K562 (cell line): ENCODE data around the gene CDC45. TPM values are rescaled to one million over a fixed set of nuclear protein-coding genes. Genes with fewer than 3 reads are reported as not detected.

ENCODE experiments used
- ARHGAP35 ChIP-seq: fragments of 450-650 bp; IDR thresholded peaks from 2 replicates; pipeline ENCODE4 v1.6.1; 2018; ENCODE audit not compliant: partially characterized antibody
- ATF2 ChIP-seq: sonication (generic); formaldehyde crosslinking; IDR thresholded peaks from 2 replicates; pipeline ENCODE4 v1.8.1; 2022; ENCODE audit warnings: missing genetic modification reagents
- CGGBP1 ChIP-seq: fragments of 250-450 bp; sonication (Bioruptor Pico); IDR thresholded peaks from 2 replicates; pipeline ENCODE4 v1.9.0; 2021; ENCODE audit warnings: mild to moderate bottlenecking
- DACH1 ChIP-seq: fragments of 450-650 bp; IDR thresholded peaks from 2 replicates; pipeline ENCODE4 v1.6.1; 2018; ENCODE audit not compliant: partially characterized antibody
- HDAC2 ChIP-seq: fragments of 450-650 bp; IDR thresholded peaks from 2 replicates; pipeline ENCODE4 v1.6.1; 2016; ENCODE audit warnings: mild to moderate bottlenecking
- HDAC3 ChIP-seq: fragments of 450-650 bp; IDR thresholded peaks from 2 replicates; pipeline ENCODE4 v1.6.1; 2018; ENCODE audit warnings: borderline replicate concordance, mild to moderate bottlenecking, moderate library complexity; ENCODE audit not compliant: partially characterized antibody
- HNRNPL ChIP-seq: fragments of 200-400 bp; formaldehyde crosslinking; IDR thresholded peaks from 2 replicates; pipeline ENCODE4 v1.6.1; 2017; ENCODE audit warnings: low read depth, mild to moderate bottlenecking, low read length
- MBD2 ChIP-seq: sonication (generic); IDR thresholded peaks from 2 replicates; pipeline ENCODE4 v1.6.1; 2016; ENCODE audit warnings: low read depth, borderline replicate concordance
- MCM3 ChIP-seq: fragments of 450-650 bp; IDR thresholded peaks from 2 replicates; pipeline ENCODE4 v1.6.1; 2016
- NFATC3 ChIP-seq: fragments of 450-650 bp; IDR thresholded peaks from 2 replicates; pipeline ENCODE4 v1.6.1; 2017; ENCODE audit warnings: mild to moderate bottlenecking
- NFE2 ChIP-seq: IDR thresholded peaks from 2 replicates; pipeline ENCODE4 v1.6.1; 2014; ENCODE audit warnings: antibody characterized with exemption, low read depth
- NONO ChIP-seq, 2 experiments: fragments of 200-400 bp in 1 of 2; fragments of 450-650 bp in 1 of 2; formaldehyde crosslinking in 1 of 2; IDR thresholded peaks; 2 replicates each; pipeline ENCODE4 v1.6.1; 2017; ENCODE audit warnings: low read depth in 2 of 2, mild to moderate bottlenecking in 2 of 2, moderate library complexity in 2 of 2, low read length in 1 of 2
- NR4A1 ChIP-seq, 2 experiments: fragments of 250-450 bp in 1 of 2; fragments of 450-650 bp in 1 of 2; sonication (Bioruptor Pico) in 1 of 2; IDR thresholded peaks; 2 replicates each; pipeline versions ENCODE4 v1.4.0 to v1.6.1; 2016 to 2020; ENCODE audit warnings: mild to moderate bottlenecking in 2 of 2, missing compliant biosample characterization in 1 of 2, missing genetic modification characterization in 1 of 2, moderate library complexity in 1 of 2
- POLR2G ChIP-seq: fragments of 200-400 bp; formaldehyde crosslinking; IDR thresholded peaks from 2 replicates; pipeline ENCODE4 v1.6.1; 2017; ENCODE audit warnings: low read depth, mild to moderate bottlenecking, antibody characterized with exemption, low read length, moderate library complexity
- RBM22 ChIP-seq: fragments of 200-400 bp; formaldehyde crosslinking; IDR thresholded peaks from 2 replicates; pipeline ENCODE4 v1.6.1; 2018; ENCODE audit warnings: low read length, low read depth; ENCODE audit not compliant: poor library complexity, severe bottlenecking
- SIRT6 ChIP-seq: IDR thresholded peaks from one replicate; pipeline ENCODE4 v1.6.1; 2012; ENCODE audit warnings: low read depth, mild to moderate bottlenecking, control low read depth, inconsistent platforms, low read length, moderate library complexity
- SMARCC2 ChIP-seq: fragments of 450-650 bp; IDR thresholded peaks from 2 replicates; pipeline ENCODE4 v1.6.1; 2017; ENCODE audit warnings: antibody characterized with exemption, moderate library complexity, mild to moderate bottlenecking, low read depth
- ZBED1 ChIP-seq: IDR thresholded peaks from 2 replicates; pipeline ENCODE4 v1.6.1; 2014
- ZBTB8A ChIP-seq: fragments of 450-650 bp; IDR thresholded peaks from 2 replicates; pipeline ENCODE4 v1.6.1; 2018; ENCODE audit warnings: mild to moderate bottlenecking, moderate library complexity; ENCODE audit not compliant: partially characterized antibody
- ZKSCAN1 ChIP-seq: fragments of 150-350 bp; IDR thresholded peaks from 2 replicates; pipeline ENCODE4 v1.6.1; 2016; ENCODE audit warnings: low read depth, low read length
- ZNF143 ChIP-seq: sonication (generic); formaldehyde crosslinking; IDR thresholded peaks from 2 replicates; pipeline ENCODE4 v1.9.0; 2022; ENCODE audit warnings: mild to moderate bottlenecking, missing genetic modification reagents
- ZNF24 ChIP-seq: fragments of 450-650 bp; IDR thresholded peaks from 2 replicates; pipeline ENCODE4 v1.6.1; 2016
- ZNF76 ChIP-seq: fragments of 250-450 bp; sonication (Bioruptor Pico); IDR thresholded peaks from 2 replicates; pipeline ENCODE4 v1.4.0; 2020; ENCODE audit warnings: mild to moderate bottlenecking, moderate library complexity, borderline replicate concordance
- ZNF785 ChIP-seq: fragments of 250-450 bp; sonication (Bioruptor Pico); IDR thresholded peaks from 2 replicates; pipeline ENCODE4 v1.4.0; 2020; ENCODE audit warnings: mild to moderate bottlenecking
- ZSCAN29 ChIP-seq: fragments of 450-650 bp; IDR thresholded peaks from 2 replicates; pipeline ENCODE4 v1.6.1; 2017
- polyA plus RNA-seq, 8 experiments: library from polyadenylated mRNA; depleted of rRNA in 4 of 8; stranded (reverse) in 5 of 8; unstranded in 3 of 8; fragments of >200 nt; fragmentation: Nextera tagmentation in 2 of 8; fragmentation: Illumina TruSeq in 1 of 8; extraction: Ambion mirVana in 2 of 8; extraction: Trizol in 1 of 8; gene quantifications; 2 replicates each; pipeline versions ENCODE4 v1.2.1 to v1.2.3, GENCODE V29; 2011 to 2014; ENCODE audit warnings: inconsistent platforms in 1 of 8, missing spikeins in 1 of 8
- total RNA-seq, 7 experiments: library from RNA; depleted of rRNA in 6 of 7; stranded (reverse); fragments of >200 nt in 6 of 7; fragmentation: Illumina TruSeq in 2 of 7; extraction: Trizol in 2 of 7; gene quantifications; 2 replicates each; pipeline versions ENCODE4 v1.2.1 to v1.2.3, GENCODE V29; 2011 to 2021; ENCODE audit warnings: low replicate concordance in 1 of 7
- TF ChIP-seq, protein P1 (sequence below): sonication (generic); formaldehyde crosslinking; IDR thresholded peaks from 2 replicates; pipeline ENCODE4 v1.8.0; 2023; ENCODE audit warnings: mild to moderate bottlenecking, missing genetic modification reagents
- TF ChIP-seq, protein P2 (sequence below): fragments of 450-650 bp; IDR thresholded peaks from 2 replicates; pipeline ENCODE4 v1.6.1; 2016; ENCODE audit warnings: missing biosample characterization, missing genetic modification characterization

The CDC45 gene
- total and polyA plus RNA-seq, 9 of the 15 experiments (the other 6 are each of a cell fraction or from before 2014, with no cell fraction given) = 251 to 580 (median 410) TPM

DNA sequence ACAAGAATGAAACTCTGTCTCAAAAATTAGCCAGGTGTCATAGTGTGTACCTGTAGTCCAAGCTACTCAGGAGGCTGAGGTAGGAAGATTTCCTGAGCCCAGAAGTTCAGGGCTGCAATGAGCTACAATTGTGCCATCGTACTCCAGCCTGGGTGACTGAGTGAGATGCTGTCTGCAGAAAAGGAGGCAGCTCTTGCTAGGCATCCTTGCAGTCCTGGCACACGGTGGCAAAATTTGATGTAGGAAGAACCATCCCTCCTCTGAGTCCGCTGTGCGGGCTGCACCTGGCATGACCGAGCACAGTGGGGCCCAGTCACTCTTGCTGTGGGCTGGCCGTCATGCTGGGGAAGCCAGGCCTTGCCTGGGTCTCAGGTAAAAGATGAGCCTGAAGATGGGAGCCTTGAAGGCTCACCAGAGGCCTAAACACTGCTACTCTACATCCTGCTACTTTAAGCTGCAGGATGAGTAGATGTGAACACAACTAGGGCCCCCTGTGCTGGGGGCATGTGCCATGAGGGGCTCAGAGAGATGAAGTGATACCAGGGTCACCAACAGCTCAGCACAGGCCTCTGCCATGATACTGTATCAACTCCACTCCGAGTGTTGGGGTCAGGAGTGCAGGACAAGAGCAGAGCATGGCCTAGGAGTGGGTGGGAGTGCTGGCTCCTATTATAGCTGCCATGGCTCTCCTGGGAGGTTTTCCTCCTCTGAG lies 18.6 kb downstream of the CDC45 start (continued):
- TF ChIP-seq ZKSCAN1 = no peak
- no peak for TF ChIP-seq MBD2
- no peak for TF ChIP-seq RBM22
- TF ChIP-seq SIRT6 = no peak
- no peak for TF ChIP-seq DACH1
- no peak for TF ChIP-seq ZBTB8A
- TF ChIP-seq SMARCC2 = no peak
- TF ChIP-seq ZNF143 (CRISPR knock-in tag) = no peak
- TF ChIP-seq ZSCAN29 = no peak
- TF ChIP-seq, protein P1, sequence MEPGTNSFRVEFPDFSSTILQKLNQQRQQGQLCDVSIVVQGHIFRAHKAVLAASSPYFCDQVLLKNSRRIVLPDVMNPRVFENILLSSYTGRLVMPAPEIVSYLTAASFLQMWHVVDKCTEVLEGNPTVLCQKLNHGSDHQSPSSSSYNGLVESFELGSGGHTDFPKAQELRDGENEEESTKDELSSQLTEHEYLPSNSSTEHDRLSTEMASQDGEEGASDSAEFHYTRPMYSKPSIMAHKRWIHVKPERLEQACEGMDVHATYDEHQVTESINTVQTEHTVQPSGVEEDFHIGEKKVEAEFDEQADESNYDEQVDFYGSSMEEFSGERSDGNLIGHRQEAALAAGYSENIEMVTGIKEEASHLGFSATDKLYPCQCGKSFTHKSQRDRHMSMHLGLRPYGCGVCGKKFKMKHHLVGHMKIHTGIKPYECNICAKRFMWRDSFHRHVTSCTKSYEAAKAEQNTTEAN (CRISPR knock-in tag) = no peak
- no peak for TF ChIP-seq NONO (IDR thresholded peaks at IDR 0.05; ENCODE audit: low read depth in 2 of 2, low read length in 1 of 2)
- TF ChIP-seq NFE2 = no peak
- no peak for TF ChIP-seq NFATC3
- TF ChIP-seq HNRNPL = no peak
- TF ChIP-seq ZBED1 = no peak
- TF ChIP-seq POLR2G = peak; percentile 52
- TF ChIP-seq ARHGAP35 = no peak
- TF ChIP-seq CGGBP1 (CRISPR knock-in tag) = no peak
- 0 out of 2 replicates have a peak, but pooled peaks have one; percentile 6 for TF ChIP-seq ATF2 (CRISPR knock-in tag)
- no peak for TF ChIP-seq MCM3
- TF ChIP-seq ZNF24 = no peak
- TF ChIP-seq, protein P2, sequence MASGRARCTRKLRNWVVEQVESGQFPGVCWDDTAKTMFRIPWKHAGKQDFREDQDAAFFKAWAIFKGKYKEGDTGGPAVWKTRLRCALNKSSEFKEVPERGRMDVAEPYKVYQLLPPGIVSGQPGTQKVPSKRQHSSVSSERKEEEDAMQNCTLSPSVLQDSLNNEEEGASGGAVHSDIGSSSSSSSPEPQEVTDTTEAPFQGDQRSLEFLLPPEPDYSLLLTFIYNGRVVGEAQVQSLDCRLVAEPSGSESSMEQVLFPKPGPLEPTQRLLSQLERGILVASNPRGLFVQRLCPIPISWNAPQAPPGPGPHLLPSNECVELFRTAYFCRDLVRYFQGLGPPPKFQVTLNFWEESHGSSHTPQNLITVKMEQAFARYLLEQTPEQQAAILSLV = no peak
- TF ChIP-seq HDAC2 = no peak
- TF ChIP-seq HDAC3 = no peak
- TF ChIP-seq ZNF785 (CRISPR knock-in tag) = no peak
- no peak for TF ChIP-seq ZNF76
- no peak for TF ChIP-seq NR4A1 (CRISPR knock-in tag; IDR thresholded peaks at IDR 0.05)
- no peak for TF ChIP-seq NR4A1 (tag; IDR thresholded peaks at IDR 0.05)
